ENCODE measurements around the gene ACTRT2. TPM values are rescaled to one million over a fixed set of nuclear protein-coding genes. Genes with fewer than 3 reads are reported as not detected.

Gene ACTRT2
- total RNA-seq, 1 experiment from 2014 or later, result 0.21 TPM

GRCh38 chr1:3035563-3036446 is 14.5 kb downstream of the ACTRT2 start:
- Histone ChIP-seq H3K36me3 (replicated peaks; ENCODE audit: control insufficient read depth, insufficient read depth, low read length) (no peaks in the 10 kb centered on the region), H3K27me3 (ENCODE audit: control insufficient read depth, insufficient read depth, low read length) (no peaks in the 10 kb centered on the region), H3K4me3 (ENCODE audit: insufficient read depth, low read depth, low read length) (no peak overlapping the region)
- DNase-seq, result peak; percentile 47

GRCh38 chr1:3036447-3037280 is 15.4 kb downstream of the ACTRT2 start:
- H3K36me3 ChIP-seq (replicated peaks; ENCODE audit: control insufficient read depth, insufficient read depth, low read length), result no peaks in the 10 kb centered on the region
- H3K4me3 ChIP-seq (ENCODE audit: insufficient read depth, low read depth, low read length), result no peak overlapping the region
- H3K27me3 ChIP-seq (ENCODE audit: control insufficient read depth, insufficient read depth, low read length), result no peaks in the 10 kb centered on the region
- DNase-seq, result peak; percentile 44

GRCh38 chr1:3037281-3038040 is 16.2 kb downstream of the ACTRT2 start:
- H3K36me3 ChIP-seq (replicated peaks; ENCODE audit: control insufficient read depth, insufficient read depth, low read length), result no peaks in the 10 kb centered on the region
- no peaks in the 10 kb centered on the region for H3K27me3 ChIP-seq (ENCODE audit: control insufficient read depth, insufficient read depth, low read length)
- peak; percentile 47 for DNase-seq
- H3K4me3 ChIP-seq (ENCODE audit: insufficient read depth, low read depth, low read length), result no peak overlapping the region

- no peak overlapping the region for H3K4me3 ChIP-seq (ENCODE audit: insufficient read depth, low read depth, low read length)
- H3K27me3 ChIP-seq (ENCODE audit: control insufficient read depth, insufficient read depth, low read length), result no peaks in the 10 kb centered on the region
- peak; percentile 36 for DNase-seq
- H3K36me3 ChIP-seq (replicated peaks; ENCODE audit: control insufficient read depth, insufficient read depth, low read length), result no peaks in the 10 kb centered on the region
These were observed 16.9 kb downstream of the ACTRT2 start for GRCh38 chr1:3038113-3038551.

- no peaks in the 10 kb centered on the region for H3K27me3 ChIP-seq (ENCODE audit: control insufficient read depth, insufficient read depth, low read length)
- DNase-seq, result peak; percentile 52
- H3K36me3 ChIP-seq (replicated peaks; ENCODE audit: control insufficient read depth, insufficient read depth, low read length), result no peaks in the 10 kb centered on the region
- H3K4me3 ChIP-seq (ENCODE audit: insufficient read depth, low read depth, low read length), result no peak overlapping the region
These were observed 17.4 kb downstream of the ACTRT2 start for GRCh38 chr1:3038571-3039181.

- Histone ChIP-seq H3K36me3 (replicated peaks; ENCODE audit: control insufficient read depth, insufficient read depth, low read length) (no peaks in the 10 kb centered on the region), H3K4me3 (ENCODE audit: insufficient read depth, low read depth, low read length) (no peak overlapping the region), H3K27me3 (ENCODE audit: control insufficient read depth, insufficient read depth, low read length) (no peaks in the 10 kb centered on the region)
- peak; percentile 33 for DNase-seq
These were observed 18.7 kb downstream of the ACTRT2 start for GRCh38 chr1:3040004-3040403.

GRCh38 chr1:3042481-3042880 is 21.2 kb downstream of the ACTRT2 start:
- Histone ChIP-seq H3K27me3 (ENCODE audit: control insufficient read depth, insufficient read depth, low read length) (no peaks in the 10 kb centered on the region), H3K36me3 (replicated peaks; ENCODE audit: control insufficient read depth, insufficient read depth, low read length) (no peaks in the 10 kb centered on the region), H3K4me3 (ENCODE audit: insufficient read depth, low read depth, low read length) (no peak overlapping the region)
- DNase-seq, result no peak

GRCh38 chr1:3049164-3049563 is 27.9 kb downstream of the ACTRT2 start:
- no peak overlapping the region for H3K4me3 ChIP-seq (ENCODE audit: insufficient read depth, low read depth, low read length)
- peak; percentile 27 for DNase-seq
- H3K27me3 ChIP-seq (ENCODE audit: control insufficient read depth, insufficient read depth, low read length), result no peaks in the 10 kb centered on the region; the same call in 1 of the 2 replicates
- no peaks in the 10 kb centered on the region for H3K36me3 ChIP-seq (replicated peaks; ENCODE audit: control insufficient read depth, insufficient read depth, low read length)

GRCh38 chr1:3049905-3050304 is 28.6 kb downstream of the ACTRT2 start:
- H3K27me3 ChIP-seq (ENCODE audit: control insufficient read depth, insufficient read depth, low read length), result no peaks in the 10 kb centered on the region; the same call in 1 of the 2 replicates
- H3K36me3 ChIP-seq (replicated peaks; ENCODE audit: control insufficient read depth, insufficient read depth, low read length), result no peaks in the 10 kb centered on the region
- DNase-seq, result peak; percentile 19
- H3K4me3 ChIP-seq (ENCODE audit: insufficient read depth, low read depth, low read length), result no peak overlapping the region

GRCh38 chr1:3050603-3051002 is 29.3 kb downstream of the ACTRT2 start:
- peak; percentile 13 for DNase-seq
- Histone ChIP-seq H3K27me3 (ENCODE audit: control insufficient read depth, insufficient read depth, low read length) (no peaks in the 10 kb centered on the region; the same call in 1 of the 2 replicates), H3K36me3 (replicated peaks; ENCODE audit: control insufficient read depth, insufficient read depth, low read length) (no peaks in the 10 kb centered on the region), H3K4me3 (ENCODE audit: insufficient read depth, low read depth, low read length) (no peak overlapping the region)

- Histone ChIP-seq H3K4me3 (ENCODE audit: insufficient read depth, low read depth, low read length) (no peak overlapping the region), H3K36me3 (replicated peaks; ENCODE audit: control insufficient read depth, insufficient read depth, low read length) (no peaks in the 10 kb centered on the region), H3K27me3 (ENCODE audit: control insufficient read depth, insufficient read depth, low read length) (no peaks in the 10 kb centered on the region; the same call in 1 of the 2 replicates)
- DNase-seq, result no peak
These were observed 30.3 kb downstream of the ACTRT2 start for GRCh38 chr1:3051270-3052268.

- Histone ChIP-seq H3K4me3 (ENCODE audit: insufficient read depth, low read depth, low read length) (no peak overlapping the region), H3K27me3 (ENCODE audit: control insufficient read depth, insufficient read depth, low read length) (no peaks in the 10 kb centered on the region; the same call in 1 of the 2 replicates), H3K36me3 (replicated peaks; ENCODE audit: control insufficient read depth, insufficient read depth, low read length) (no peaks in the 10 kb centered on the region)
- peak; percentile 12 for DNase-seq
These were observed 31.2 kb downstream of the ACTRT2 start for GRCh38 chr1:3052501-3052900.

Measured in H7 (cell line).